Stimulated activated effector memory CD8-positive, alpha-beta T cell treated with anti-CD3 and anti-CD28 coated beads, Interleukin-12 subunit alpha, Interleukin-12 subunit beta, amount 100 ng/mL, for 72 hours (primary cell): Measurements from ENCODE around the gene THEM4.
A peak's percentile ranks its signal among the peaks of the same experiment; 100 is the strongest.
"Not testable (repeated sequence)": the region's sequence is repeated elsewhere in the genome, so short reads cannot be mapped to it uniquely, and the experiment has no call there.

Experiments used
- ATAC-seq: fragments of 150-1000 bp; cut with Tn5 transposase; 2 replicates; pipeline ENCODE4 v1.10.0; 2021
- DNase-seq, 2 donors: peaks; one replicate each; pipeline ENCODE4 v3.0.0; 2021 to 2022; ENCODE audit warnings: low spot score in 2 of 2
- H3K27ac Mint-ChIP-seq: one replicate; pipeline ENCODE4 v1.8.0; 2022; ENCODE audit warnings: mild to moderate bottlenecking, mixed read lengths
- H3K36me3 Mint-ChIP-seq: one replicate; pipeline ENCODE4 v1.8.0; 2022; ENCODE audit warnings: mild to moderate bottlenecking, mixed read lengths
- H3K4me1 Mint-ChIP-seq: one replicate; pipeline ENCODE4 v1.8.0; 2022; ENCODE audit warnings: mixed read lengths
- H3K4me3 Mint-ChIP-seq: one replicate; pipeline ENCODE4 v1.8.0; 2022; ENCODE audit warnings: mild to moderate bottlenecking, mixed read lengths
- H3K9me3 Mint-ChIP-seq: one replicate; pipeline ENCODE4 v1.8.0; 2022; ENCODE audit warnings: mixed read lengths

THEM4 gene

GRCh38 chr1:151888972-151889570, 20.2 kb downstream of the THEM4 start:
- H3K27ac Mint-ChIP-seq, result no peak overlapping the region
- peaks cover 75% of the 10 kb centered on the region for H3K36me3 Mint-ChIP-seq
- ATAC-seq (no peak), DNase-seq (no peak)
- H3K4me3 Mint-ChIP-seq, result no peak overlapping the region
- no peaks in the 10 kb centered on the region for H3K9me3 Mint-ChIP-seq
- H3K4me1 Mint-ChIP-seq, result peaks cover 18% of the 10 kb centered on the region

- DNase-seq (no peak), ATAC-seq (no peak)
- no peak overlapping the region for H3K4me3 Mint-ChIP-seq
- H3K36me3 Mint-ChIP-seq, result peaks cover 55% of the 10 kb centered on the region
- peaks cover 12% of the 10 kb centered on the region for H3K4me1 Mint-ChIP-seq
- H3K9me3 Mint-ChIP-seq, result no peaks in the 10 kb centered on the region
- no peak overlapping the region for H3K27ac Mint-ChIP-seq
Observed at GRCh38 chr1:151887028-151887427, 22.3 kb downstream of the THEM4 start.

GRCh38 chr1:151885479-151885878, 23.8 kb downstream of the THEM4 start:
- peaks cover 5% of the 10 kb centered on the region for H3K4me1 Mint-ChIP-seq
- H3K27ac Mint-ChIP-seq, result no peak overlapping the region
- DNase-seq, result no peak
- no peak for ATAC-seq
- peaks cover 42% of the 10 kb centered on the region for H3K36me3 Mint-ChIP-seq
- H3K9me3 Mint-ChIP-seq, result no peaks in the 10 kb centered on the region
- no peak overlapping the region for H3K4me3 Mint-ChIP-seq

GRCh38 chr1:151884879-151885278, 24.4 kb downstream of the THEM4 start:
- H3K27ac Mint-ChIP-seq, H3K9me3 Mint-ChIP-seq, H3K4me3 Mint-ChIP-seq, H3K4me1 Mint-ChIP-seq, DNase-seq, ATAC-seq: not testable (repeated sequence)
- peaks cover 40% of the 10 kb centered on the region for H3K36me3 Mint-ChIP-seq

GRCh38 chr1:151884445-151884844, 24.9 kb downstream of the THEM4 start:
- peaks cover 40% of the 10 kb centered on the region for H3K36me3 Mint-ChIP-seq
- ATAC-seq, DNase-seq, H3K9me3 Mint-ChIP-seq, H3K27ac Mint-ChIP-seq, H3K4me1 Mint-ChIP-seq, H3K4me3 Mint-ChIP-seq: not testable (repeated sequence)

- H3K36me3 Mint-ChIP-seq, result peaks cover 36% of the 10 kb centered on the region
- not testable (repeated sequence) for ATAC-seq, DNase-seq, H3K9me3 Mint-ChIP-seq, H3K27ac Mint-ChIP-seq, H3K4me1 Mint-ChIP-seq, H3K4me3 Mint-ChIP-seq
Observed at GRCh38 chr1:151883898-151884297, 25.4 kb downstream of the THEM4 start.

- H3K4me1 Mint-ChIP-seq, H3K4me3 Mint-ChIP-seq, ATAC-seq, H3K27ac Mint-ChIP-seq, H3K9me3 Mint-ChIP-seq, DNase-seq: not testable (repeated sequence)
- H3K36me3 Mint-ChIP-seq, result peaks cover 32% of the 10 kb centered on the region
Observed at GRCh38 chr1:151882918-151883317, 26.4 kb downstream of the THEM4 start.

- Mint-ChIP-seq H3K27ac (no peak overlapping the region), H3K9me3 (no peaks in the 10 kb centered on the region), H3K4me1 (peaks cover 5% of the 10 kb centered on the region), H3K4me3 (no peak overlapping the region), H3K36me3 (peaks cover 27% of the 10 kb centered on the region)
- no peak for ATAC-seq
- no peak for DNase-seq
Observed at GRCh38 chr1:151882466-151882865, 26.8 kb downstream of the THEM4 start.

- no peak overlapping the region for H3K27ac Mint-ChIP-seq
- H3K4me3 Mint-ChIP-seq, result no peak overlapping the region
- no peak for DNase-seq
- peaks cover 17% of the 10 kb centered on the region for H3K36me3 Mint-ChIP-seq
- no peaks in the 10 kb centered on the region for H3K9me3 Mint-ChIP-seq
- H3K4me1 Mint-ChIP-seq, result peaks cover 5% of the 10 kb centered on the region
- no peak for ATAC-seq
Observed at GRCh38 chr1:151881479-151881878, 27.8 kb downstream of the THEM4 start.

- Mint-ChIP-seq H3K4me3 (no peak overlapping the region), H3K9me3 (no peaks in the 10 kb centered on the region), H3K4me1 (no peaks in the 10 kb centered on the region), H3K36me3 (peaks cover 21% of the 10 kb centered on the region), H3K27ac (no peak overlapping the region)
- DNase-seq (no peak), ATAC-seq (no peak)
Observed at GRCh38 chr1:151875419-151876097, 33.8 kb downstream of the THEM4 start.

- not testable (repeated sequence) for H3K9me3 Mint-ChIP-seq, H3K4me1 Mint-ChIP-seq, DNase-seq, ATAC-seq, H3K4me3 Mint-ChIP-seq
- peak overlapping the region; percentile 6 for H3K27ac Mint-ChIP-seq
- H3K36me3 Mint-ChIP-seq, result peaks cover 15% of the 10 kb centered on the region
Observed at GRCh38 chr1:151872776-151873175, 36.5 kb downstream of the THEM4 start.

GRCh38 chr1:151871284-151872030, 37.9 kb downstream of the THEM4 start:
- no peaks in the 10 kb centered on the region for H3K9me3 Mint-ChIP-seq
- DNase-seq (no peak), ATAC-seq (no peak)
- peaks cover 13% of the 10 kb centered on the region for H3K4me1 Mint-ChIP-seq
- peaks cover 15% of the 10 kb centered on the region for H3K36me3 Mint-ChIP-seq
- no peak overlapping the region for H3K4me3 Mint-ChIP-seq
- no peak overlapping the region for H3K27ac Mint-ChIP-seq

GRCh38 chr1:151868486-151868885, 40.8 kb downstream of the THEM4 start:
- H3K4me1 Mint-ChIP-seq, result peaks cover 19% of the 10 kb centered on the region
- ATAC-seq (no peak), DNase-seq (no peak)
- H3K4me3 Mint-ChIP-seq, result no peak overlapping the region
- no peaks in the 10 kb centered on the region for H3K9me3 Mint-ChIP-seq
- peak overlapping the region; percentile 88 for H3K27ac Mint-ChIP-seq
- no peaks in the 10 kb centered on the region for H3K36me3 Mint-ChIP-seq

GRCh38 chr1:151867765-151868411, 41.4 kb downstream of the THEM4 start:
- ATAC-seq, result peak; percentile 79
- Mint-ChIP-seq H3K36me3 (no peaks in the 10 kb centered on the region), H3K9me3 (no peaks in the 10 kb centered on the region), H3K4me1 (peaks cover 19% of the 10 kb centered on the region), H3K27ac (peak overlapping the region; percentile 88), H3K4me3 (no peak overlapping the region)
- no peak for DNase-seq

GRCh38 chr1:151867321-151867720, 42.0 kb downstream of the THEM4 start:
- peaks cover 19% of the 10 kb centered on the region for H3K4me1 Mint-ChIP-seq
- H3K36me3 Mint-ChIP-seq, result no peaks in the 10 kb centered on the region
- peak overlapping the region; percentile 88 for H3K27ac Mint-ChIP-seq
- no peak overlapping the region for H3K4me3 Mint-ChIP-seq
- DNase-seq, result no peak
- H3K9me3 Mint-ChIP-seq, result no peaks in the 10 kb centered on the region
- ATAC-seq, result no peak
